Activated CD8-positive, alpha-beta T cell treated with anti-CD3 and anti-CD28 coated beads, Interleukin-2, amount 10 ng/mL, durations not matched to agents 7 days and 5 days (primary cell): Measurements from ENCODE around the gene DDX43. TPM values are rescaled to one million over a fixed set of nuclear protein-coding genes. Genes with fewer than 3 reads are reported as not detected.
"Not testable (repeated sequence)": the region's sequence is repeated elsewhere in the genome, so short reads cannot be mapped to it uniquely, and the experiment has no call there.

Experiments
- ATAC-seq: fragments of 150-1000 bp; cut with Tn5 transposase; one replicate; pipeline ENCODE4 v1.10.0; 2021; ENCODE audit warnings: moderate library complexity
- CTCF ChIA-PET: fragments of 350-600 bp; sonication (Branson Sonifier 250); formaldehyde crosslinking; loops from one replicate; lab custom pipeline; 2021; ENCODE audit warnings: antibody characterized with exemption; lab: Charles Lee
- POLR2A ChIA-PET: fragments of 350-600 bp; sonication (Branson Sonifier 250); formaldehyde crosslinking; loops from one replicate; lab custom pipeline; 2021; ENCODE audit warnings: antibody characterized with exemption; lab: Charles Lee
- DNase-seq: peaks from one replicate; pipeline ENCODE4 v3.0.0-alpha.2; 2020
- H3K27ac Mint-ChIP-seq: one replicate; pipeline ENCODE4 v1.8.0; 2021; ENCODE audit warnings: mild to moderate bottlenecking, mixed read lengths
- H3K27me3 Mint-ChIP-seq: one replicate; pipeline ENCODE4 v1.8.0; 2021; ENCODE audit warnings: low read depth, mixed read lengths
- H3K36me3 Mint-ChIP-seq: one replicate; pipeline ENCODE4 v1.8.0; 2021; ENCODE audit warnings: low read depth, mixed read lengths
- H3K4me1 Mint-ChIP-seq: one replicate; pipeline ENCODE4 v1.8.0; 2021; ENCODE audit warnings: low read depth, mixed read lengths
- H3K4me3 Mint-ChIP-seq: one replicate; pipeline ENCODE4 v1.8.0; 2021; ENCODE audit warnings: mild to moderate bottlenecking, mixed read lengths
- H3K9me3 Mint-ChIP-seq: one replicate; pipeline ENCODE4 v1.8.0; 2022; ENCODE audit warnings: mixed read lengths; ENCODE audit not compliant: insufficient read depth
- total RNA-seq, 2 experiments: library from RNA; stranded (reverse); gene quantifications; one replicate each; pipeline ENCODE4 v1.2.3, GENCODE V29; 2021

DDX43 gene
- total RNA-seq, 2 experiments from 2014 or later, result 0.66 to 1.2 TPM

GRCh38 chr6:73391675-73392074, 3.0 kb upstream of the DDX43 start:
- no peak overlapping the region for H3K4me3 Mint-ChIP-seq
- ChIA-PET CTCF (no interaction called here), POLR2A (no interaction called here)
- peak; percentile 19 for ATAC-seq
- H3K9me3 Mint-ChIP-seq, result no peaks in the 10 kb centered on the region
- DNase-seq, result no peak
- peaks cover 3% of the 10 kb centered on the region for H3K36me3 Mint-ChIP-seq
- H3K4me1 Mint-ChIP-seq, result peaks cover 39% of the 10 kb centered on the region
- H3K27me3 Mint-ChIP-seq, result no peaks in the 10 kb centered on the region
- H3K27ac Mint-ChIP-seq, result peak overlapping the region; percentile 20

- CTCF ChIA-PET, H3K36me3 Mint-ChIP-seq, DNase-seq, H3K27me3 Mint-ChIP-seq, ATAC-seq, H3K27ac Mint-ChIP-seq, H3K9me3 Mint-ChIP-seq, H3K4me3 Mint-ChIP-seq, POLR2A ChIA-PET: not testable (repeated sequence)
- H3K4me1 Mint-ChIP-seq, result peaks cover 39% of the 10 kb centered on the region
These were observed 2.4 kb upstream of the DDX43 start for GRCh38 chr6:73392188-73392587.

DNA sequence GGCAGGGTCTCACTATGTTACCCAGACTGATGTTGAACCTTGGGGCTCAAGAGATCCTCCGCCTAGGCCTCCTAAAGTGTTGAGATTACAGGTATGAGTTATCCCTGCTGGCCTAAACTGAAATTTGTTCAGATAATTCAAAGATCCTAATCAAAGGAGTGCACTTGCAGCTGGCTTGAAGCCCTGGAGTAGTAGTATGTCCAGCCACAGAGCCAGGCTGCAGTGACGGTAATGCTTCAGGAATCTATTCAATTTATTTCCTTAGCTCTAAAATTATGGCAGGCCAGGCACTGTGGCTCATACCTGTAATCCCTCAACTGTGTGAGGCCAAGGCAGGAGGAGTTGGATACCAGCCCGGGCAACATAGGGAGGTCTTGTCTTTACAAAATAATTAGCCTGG, 1.4 kb upstream of the DDX43 start:
- Mint-ChIP-seq H3K27ac (no peak overlapping the region), H3K27me3 (no peaks in the 10 kb centered on the region), H3K4me3 (no peak overlapping the region), H3K36me3 (peaks cover 3% of the 10 kb centered on the region), H3K4me1 (peaks cover 38% of the 10 kb centered on the region), H3K9me3 (no peaks in the 10 kb centered on the region)
- DNase-seq (no peak), ATAC-seq (no peak)
- ChIA-PET CTCF (no interaction called here), POLR2A (interaction anchor here (0.6 kb wide), 1 partner anchor 127 kb away, joined by 3 read pairs; no protein-coding TSS in a partner anchor)

DNA sequence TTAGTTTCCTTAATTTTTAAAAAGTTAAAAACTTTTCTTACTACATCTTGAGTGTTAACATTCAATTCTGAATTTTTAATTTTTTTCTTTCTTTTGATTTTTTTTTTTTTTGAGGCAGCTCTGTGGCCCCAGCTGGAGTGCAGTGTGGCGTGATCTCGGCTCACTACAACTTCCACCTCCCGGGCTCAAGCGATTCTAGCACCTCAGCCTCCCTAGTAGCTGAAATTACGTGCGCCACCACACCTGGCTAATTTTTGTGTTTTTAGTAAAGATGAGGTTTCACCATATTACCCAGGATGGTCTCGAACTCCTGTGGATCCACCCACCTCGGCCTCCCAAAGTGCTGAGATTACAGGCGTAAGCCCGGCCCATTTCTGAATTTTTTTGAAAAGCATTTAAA, 1.2 kb downstream of the DDX43 start:
- H3K27ac Mint-ChIP-seq, result no peak overlapping the region
- H3K36me3 Mint-ChIP-seq, result peaks cover 5% of the 10 kb centered on the region
- H3K27me3 Mint-ChIP-seq, result peaks cover 2% of the 10 kb centered on the region
- ChIA-PET POLR2A (no interaction called here), CTCF (no interaction called here)
- ATAC-seq, result no peak
- no peak overlapping the region for H3K4me3 Mint-ChIP-seq
- peaks cover 19% of the 10 kb centered on the region for H3K4me1 Mint-ChIP-seq
- DNase-seq, result no peak
- H3K9me3 Mint-ChIP-seq, result no peaks in the 10 kb centered on the region

DNA sequence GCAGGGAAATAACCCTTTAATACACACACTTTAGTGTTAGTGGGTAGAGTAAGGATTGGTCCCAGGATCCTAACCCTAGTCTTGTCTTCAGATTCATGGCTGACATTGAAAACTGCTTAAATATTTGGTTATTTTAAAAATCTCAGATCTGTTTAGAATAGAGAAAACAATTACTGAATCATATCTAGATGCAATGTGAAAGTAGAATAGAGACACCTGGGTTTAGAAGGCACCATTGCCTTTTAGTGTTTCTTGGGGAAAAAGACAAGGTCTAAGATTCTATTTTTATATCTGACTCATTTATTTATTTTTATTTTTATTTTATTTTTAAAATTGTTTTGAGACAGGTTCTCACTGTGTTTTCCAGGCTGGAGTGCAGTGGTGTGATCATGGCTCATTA, 6.0 kb downstream of the DDX43 start:
- POLR2A ChIA-PET, result interaction anchor here (1.1 kb wide), 1 partner anchor 61 kb away, joined by 4 read pairs; the partner anchor contains the start of gene MTO1
- Mint-ChIP-seq H3K27me3 (peaks cover 2% of the 10 kb centered on the region), H3K4me1 (no peaks in the 10 kb centered on the region), H3K27ac (no peak overlapping the region), H3K4me3 (no peak overlapping the region), H3K36me3 (peaks cover 1% of the 10 kb centered on the region), H3K9me3 (no peaks in the 10 kb centered on the region)
- ATAC-seq (no peak), DNase-seq (no peak)
- CTCF ChIA-PET, result no interaction called here

GRCh38 chr6:73409395-73409794, 14.8 kb downstream of the DDX43 start:
- CTCF ChIA-PET, result interaction anchor here (0.9 kb wide), 1 partner anchor 41 kb away, joined by 3 read pairs; no protein-coding TSS in a partner anchor
- POLR2A ChIA-PET, result no interaction called here

DNA sequence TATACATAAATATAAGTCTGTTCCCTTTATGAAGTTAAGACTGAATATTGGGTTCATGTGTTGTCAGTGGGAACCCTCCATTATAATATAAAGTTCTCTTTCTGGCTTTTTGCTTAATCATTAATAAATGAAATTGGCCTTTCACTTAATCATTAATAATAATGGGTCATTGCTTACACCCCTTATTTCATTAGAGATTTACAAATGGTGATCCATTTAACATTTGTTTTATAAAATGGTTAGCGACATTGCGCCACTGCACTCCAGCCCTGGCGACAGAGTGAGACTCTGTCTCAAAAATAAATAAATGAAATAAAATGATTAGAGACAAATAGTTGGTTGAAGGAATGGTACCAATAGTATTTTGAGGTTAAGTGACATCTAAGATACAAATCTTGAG, 18.5 kb downstream of the DDX43 start:
- no peak for DNase-seq
- H3K9me3 Mint-ChIP-seq, result no peaks in the 10 kb centered on the region
- H3K4me3 Mint-ChIP-seq, result no peak overlapping the region
- peaks cover 4% of the 10 kb centered on the region for H3K4me1 Mint-ChIP-seq
- no peak for ATAC-seq
- POLR2A ChIA-PET, result no interaction called here
- H3K27me3 Mint-ChIP-seq, result no peaks in the 10 kb centered on the region
- peaks cover 30% of the 10 kb centered on the region for H3K36me3 Mint-ChIP-seq
- CTCF ChIA-PET, result no interaction called here
- H3K27ac Mint-ChIP-seq, result no peak overlapping the region

More at GRCh38 chr6:73409395-73409794, 14.8 kb downstream of the DDX43 start:
- Mint-ChIP-seq H3K36me3 (peaks cover 9% of the 10 kb centered on the region), H3K27ac (no peak overlapping the region), H3K9me3 (no peaks in the 10 kb centered on the region), H3K27me3 (no peaks in the 10 kb centered on the region), H3K4me3 (no peak overlapping the region), H3K4me1 (no peaks in the 10 kb centered on the region)
- ATAC-seq (no peak), DNase-seq (no peak)

- DNase-seq, result no peak
- no peak for ATAC-seq
- CTCF ChIA-PET, result no interaction called here
- no peak overlapping the region for H3K4me3 Mint-ChIP-seq
- peaks cover 35% of the 10 kb centered on the region for H3K4me1 Mint-ChIP-seq
- H3K36me3 Mint-ChIP-seq, result peaks cover 57% of the 10 kb centered on the region
- peak overlapping the region; percentile 53 for H3K27ac Mint-ChIP-seq
- POLR2A ChIA-PET, result no interaction called here
- no peaks in the 10 kb centered on the region for H3K9me3 Mint-ChIP-seq
- no peaks in the 10 kb centered on the region for H3K27me3 Mint-ChIP-seq
These were observed 23.6 kb downstream of the DDX43 start for GRCh38 chr6:73418081-73418741.

GRCh38 chr6:73421534-73421933, 26.9 kb downstream of the DDX43 start:
- ATAC-seq (no peak), DNase-seq (no peak)
- peaks cover 56% of the 10 kb centered on the region for H3K36me3 Mint-ChIP-seq
- peak overlapping the region; percentile 94 for H3K27ac Mint-ChIP-seq
- peak overlapping the region; percentile 66 for H3K4me3 Mint-ChIP-seq
- no peaks in the 10 kb centered on the region for H3K27me3 Mint-ChIP-seq
- ChIA-PET CTCF (interaction anchor here (1.1 kb wide), 1 partner anchor 10 kb away, joined by 3 read pairs; no protein-coding TSS in a partner anchor), POLR2A (interaction anchor here (1.8 to 2.5 kb wide), 3 partner anchors 30 to 99 kb away, joined by 4 to 12 read pairs (median 8); partner anchors contain the start of genes CGAS and MTO1)
- H3K9me3 Mint-ChIP-seq, result no peaks in the 10 kb centered on the region
- peaks cover 43% of the 10 kb centered on the region for H3K4me1 Mint-ChIP-seq

- POLR2A ChIA-PET, result interaction anchor here (1.0 to 1.1 kb wide), 2 partner anchors 16 to 27 kb away, joined by 3 read pairs; partner anchors contain the start of gene MTO1
- no peaks in the 10 kb centered on the region for H3K9me3 Mint-ChIP-seq
- H3K4me3 Mint-ChIP-seq, result no peak overlapping the region
- H3K4me1 Mint-ChIP-seq, result peaks cover 20% of the 10 kb centered on the region
- H3K36me3 Mint-ChIP-seq, result peaks cover 52% of the 10 kb centered on the region
- ATAC-seq, result no peak
- no peak for DNase-seq
- no peaks in the 10 kb centered on the region for H3K27me3 Mint-ChIP-seq
- CTCF ChIA-PET, result no interaction called here
- H3K27ac Mint-ChIP-seq, result no peak overlapping the region
These were observed 40.6 kb downstream of the DDX43 start for GRCh38 chr6:73435236-73435635.

- DNase-seq, result no peak
- ChIA-PET POLR2A (interaction anchor here (1.1 to 2.7 kb wide), 3 partner anchors 9 to 57 kb away, joined by 3 to 8 read pairs (median 3); partner anchors contain the start of genes CGAS and MTO1), CTCF (no interaction called here)
- H3K4me3 Mint-ChIP-seq, result no peak overlapping the region
- H3K9me3 Mint-ChIP-seq, result no peaks in the 10 kb centered on the region
- no peaks in the 10 kb centered on the region for H3K27me3 Mint-ChIP-seq
- H3K27ac Mint-ChIP-seq, result no peak overlapping the region
- H3K36me3 Mint-ChIP-seq, result peaks cover 60% of the 10 kb centered on the region
- H3K4me1 Mint-ChIP-seq, result peaks cover 50% of the 10 kb centered on the region
- no peak for ATAC-seq
These were observed 48.9 kb downstream of the DDX43 start for GRCh38 chr6:73443555-73443954.
